Muscle of leg (tissue), 11 donors: Measurements from ENCODE around the gene MAL. TPM values are rescaled to one million over a fixed set of nuclear protein-coding genes. Genes with fewer than 3 reads are reported as not detected.
"Not testable (repeated sequence)": the region's sequence is repeated elsewhere in the genome, so short reads cannot be mapped to it uniquely, and the experiment has no call there.

ENCODE experiments used
- DNase-seq: peaks from one replicate; pipeline ENCODE4 v3.0.0; 2013
- H3K27ac ChIP-seq: one replicate; pipeline ENCODE4 v1.5.1; 2013; ENCODE audit warnings: mild to moderate bottlenecking, low read length, control low read depth
- H3K27me3 ChIP-seq: one replicate; pipeline ENCODE4 v1.6.1; 2013; ENCODE audit warnings: low read length; ENCODE audit not compliant: control insufficient read depth, insufficient read depth
- H3K36me3 ChIP-seq: one replicate; pipeline ENCODE4 v1.6.1; 2013; ENCODE audit warnings: low read length; ENCODE audit not compliant: control insufficient read depth, insufficient read depth
- H3K4me1 ChIP-seq: one replicate; pipeline ENCODE4 v1.6.1; 2013; ENCODE audit warnings: low read length; ENCODE audit not compliant: control insufficient read depth, insufficient read depth
- H3K4me3 ChIP-seq: one replicate; pipeline ENCODE4 v1.5.1; 2013; ENCODE audit warnings: low read length, control low read depth
- H3K9me3 ChIP-seq: replicated peaks from 2 replicates; pipeline ENCODE4 v1.6.1; 2013; ENCODE audit warnings: low read depth, low read length; ENCODE audit not compliant: control insufficient read depth
- WGBS: methylation state at CpG from one replicate; pipeline ENCODE4 v1.1.5; 2013; ENCODE audit warnings: missing lambda C conversion rate; ENCODE audit not compliant: insufficient coverage; 5-methylcytosine and 5-hydroxymethylcytosine counted together
- polyA plus RNA-seq, 8 donors: library from polyadenylated mRNA; unstranded; fragments of 120-200 nt; gene quantifications; one replicate each; pipeline versions ENCODE4 v1.2.1 to v1.2.3, GENCODE V29; 2013; ENCODE audit warnings: inconsistent platforms in 1 of 8, low replicate concordance in 1 of 8; ENCODE audit not compliant: insufficient read length in 8 of 8, insufficient read depth in 1 of 8
- total RNA-seq: library from RNA; stranded (reverse); fragments of 120-200 nt; gene quantifications from one replicate; pipeline ENCODE4 v1.2.4, GENCODE V29; 2013

MAL gene
- total and polyA plus RNA-seq, 9 donors = 2.4 to 15.9 (median 3.2) TPM

GRCh38 chr2:95032341-95032740 lies 6.8 kb downstream of the MAL start:
- peaks cover 59% of the 10 kb centered on the region for H3K27me3 ChIP-seq

GRCh38 chr2:95032868-95033603 lies 7.5 kb downstream of the MAL start:
- Histone ChIP-seq H3K4me1 (no peaks in the 10 kb centered on the region), H3K27ac (no peak overlapping the region), H3K36me3 (no peaks in the 10 kb centered on the region), H3K27me3 (peaks cover 52% of the 10 kb centered on the region), H3K9me3 (no peaks in the 10 kb centered on the region), H3K4me3 (no peak overlapping the region)
- no peak for DNase-seq
- 35% methylated on average over 8 of the region's 16 CpGs for WGBS

More at GRCh38 chr2:95032341-95032740, 6.8 kb downstream of the MAL start:
- H3K9me3 ChIP-seq = no peaks in the 10 kb centered on the region
- 38% methylated on average over 1 of the region's 3 CpGs for WGBS
- no peaks in the 10 kb centered on the region for H3K4me1 ChIP-seq
- no peak for DNase-seq
- H3K4me3 ChIP-seq = no peak overlapping the region
- H3K27ac ChIP-seq = no peak overlapping the region
- H3K36me3 ChIP-seq = no peaks in the 10 kb centered on the region

- H3K4me3 ChIP-seq = no peak overlapping the region
- H3K9me3 ChIP-seq = no peaks in the 10 kb centered on the region
- H3K27ac ChIP-seq = no peak overlapping the region
- whole genome bisulfite sequencing = 94% methylated on average over 3 of the region's 4 CpGs
- H3K27me3 ChIP-seq = peaks cover 46% of the 10 kb centered on the region
- DNase-seq = no peak
- H3K36me3 ChIP-seq = no peaks in the 10 kb centered on the region
- no peaks in the 10 kb centered on the region for H3K4me1 ChIP-seq
These were observed 8.7 kb downstream of the MAL start for GRCh38 chr2:95034221-95034620.

DNA sequence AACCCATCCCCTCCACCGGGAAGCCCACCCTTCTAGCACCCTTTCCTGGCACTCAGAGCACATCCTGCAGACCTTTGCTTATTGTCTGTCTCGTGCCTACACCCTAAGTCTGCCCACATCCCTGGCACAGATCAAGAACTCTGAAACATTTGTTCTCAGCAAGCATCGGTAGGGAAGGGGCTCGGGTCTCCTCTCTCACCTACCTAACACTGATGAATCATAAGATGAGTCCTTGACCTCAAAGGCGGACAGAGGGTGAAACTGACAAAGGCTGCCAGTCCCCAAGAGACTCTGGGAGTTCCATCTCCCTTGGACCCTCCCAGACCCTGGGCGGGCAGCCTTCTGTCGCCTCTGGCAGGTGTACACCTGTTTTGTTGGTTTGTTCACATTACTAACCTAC lies 9.3 kb downstream of the MAL start:
- no peaks in the 10 kb centered on the region for H3K9me3 ChIP-seq
- DNase-seq = no peak
- no peaks in the 10 kb centered on the region for H3K4me1 ChIP-seq
- no peak overlapping the region for H3K4me3 ChIP-seq
- no peak overlapping the region for H3K27ac ChIP-seq
- peaks cover 42% of the 10 kb centered on the region for H3K27me3 ChIP-seq
- WGBS = 63% methylated on average over 6 of the region's 7 CpGs
- H3K36me3 ChIP-seq = no peaks in the 10 kb centered on the region

- Histone ChIP-seq H3K4me3 (no peak overlapping the region), H3K27me3 (peaks cover 26% of the 10 kb centered on the region), H3K4me1 (peaks cover 14% of the 10 kb centered on the region), H3K36me3 (no peaks in the 10 kb centered on the region), H3K9me3 (no peaks in the 10 kb centered on the region), H3K27ac (no peak overlapping the region)
- WGBS = 92% methylated on average over 3 of the region's 3 CpGs
- no peak for DNase-seq
These were observed 11.3 kb downstream of the MAL start for GRCh38 chr2:95036596-95037383.

GRCh38 chr2:95037384-95037839 lies 11.9 kb downstream of the MAL start:
- Histone ChIP-seq H3K4me1 (peaks cover 20% of the 10 kb centered on the region), H3K27me3 (peaks cover 20% of the 10 kb centered on the region), H3K4me3 (no peak overlapping the region), H3K27ac (no peak overlapping the region), H3K9me3 (no peaks in the 10 kb centered on the region), H3K36me3 (no peaks in the 10 kb centered on the region)
- WGBS = 88% methylated on average over 2 of the region's 2 CpGs
- DNase-seq = no peak

- not testable (repeated sequence) for DNase-seq, H3K27ac ChIP-seq, H3K9me3 ChIP-seq, H3K36me3 ChIP-seq, H3K4me3 ChIP-seq
- H3K4me1 ChIP-seq = peaks cover 26% of the 10 kb centered on the region
- H3K27me3 ChIP-seq = peaks cover 15% of the 10 kb centered on the region
- WGBS = 93% methylated on average over 3 of the region's 3 CpGs
These were observed 12.5 kb downstream of the MAL start for GRCh38 chr2:95037841-95038585.

GRCh38 chr2:95038635-95039298 lies 13.3 kb downstream of the MAL start:
- 98% methylated on average over 4 of the region's 4 CpGs for WGBS
- Histone ChIP-seq H3K4me1 (peaks cover 34% of the 10 kb centered on the region), H3K36me3 (no peaks in the 10 kb centered on the region), H3K4me3 (no peak overlapping the region), H3K27me3 (peaks cover 12% of the 10 kb centered on the region), H3K9me3 (no peaks in the 10 kb centered on the region), H3K27ac (no peak overlapping the region)
- no peak for DNase-seq

GRCh38 chr2:95039363-95039762 lies 13.9 kb downstream of the MAL start:
- DNase-seq = no peak
- Histone ChIP-seq H3K27ac (no peak overlapping the region), H3K27me3 (peaks cover 7% of the 10 kb centered on the region)

More at GRCh38 chr2:95039363-95039762, 13.9 kb downstream of the MAL start:
- no peaks in the 10 kb centered on the region for H3K36me3 ChIP-seq
- no peak overlapping the region for H3K4me3 ChIP-seq
- H3K9me3 ChIP-seq = no peaks in the 10 kb centered on the region
- WGBS = 80% methylated on average over 1 of the region's 1 CpG
- peaks cover 40% of the 10 kb centered on the region for H3K4me1 ChIP-seq
